ENCODE measurements around the gene ACAN.

The ACAN gene

DNA sequence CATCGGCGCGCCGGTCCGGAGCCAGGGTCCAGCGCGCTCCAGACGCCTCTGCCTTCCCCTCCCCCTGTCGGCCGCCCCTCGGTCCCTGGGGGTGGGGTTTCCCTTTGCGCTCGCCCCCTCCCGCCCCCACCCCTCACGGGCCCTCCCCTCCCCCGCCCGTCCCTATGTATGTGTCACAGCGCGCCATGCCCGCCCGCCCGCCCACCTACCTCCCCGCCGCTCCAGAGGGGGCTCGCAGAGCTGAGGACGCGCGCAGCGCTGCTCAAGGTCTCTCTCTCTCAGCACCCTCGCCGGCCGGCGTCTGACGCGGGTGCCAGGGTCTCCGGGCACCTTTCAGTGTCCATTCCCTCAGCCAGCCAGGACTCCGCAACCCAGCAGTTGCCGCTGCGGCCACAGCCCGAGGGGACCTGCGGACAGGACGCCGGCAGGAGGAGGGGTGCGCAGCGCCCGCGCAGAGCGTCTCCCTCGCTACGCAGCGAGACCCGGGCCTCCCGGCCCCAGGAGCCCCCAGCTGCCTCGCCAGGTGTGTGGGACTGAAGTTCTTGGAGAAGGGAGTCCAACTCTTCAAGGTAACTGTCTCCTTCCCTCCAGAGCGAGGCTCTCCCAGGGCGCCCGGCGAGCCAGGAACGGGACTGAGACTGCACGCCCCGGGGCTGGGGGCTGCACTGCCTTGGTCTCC is at the start of gene ACAN:
ACAN (plus strand) TSS at position 196 of the 679 bp plus-strand sequence. CDS start 32,771 bp downstream, outside the sequence.
- no peak for DNase-seq (ENCODE audit: low spot score)

GRCh38 chr15:88756521-88756920 is 46.7 kb upstream of the ACAN start:
- no peak for DNase-seq (ENCODE audit: low spot score)

- no peak for DNase-seq (ENCODE audit: low spot score)
These were observed 46.3 kb upstream of the ACAN start for GRCh38 chr15:88756921-88757320.

DNA sequence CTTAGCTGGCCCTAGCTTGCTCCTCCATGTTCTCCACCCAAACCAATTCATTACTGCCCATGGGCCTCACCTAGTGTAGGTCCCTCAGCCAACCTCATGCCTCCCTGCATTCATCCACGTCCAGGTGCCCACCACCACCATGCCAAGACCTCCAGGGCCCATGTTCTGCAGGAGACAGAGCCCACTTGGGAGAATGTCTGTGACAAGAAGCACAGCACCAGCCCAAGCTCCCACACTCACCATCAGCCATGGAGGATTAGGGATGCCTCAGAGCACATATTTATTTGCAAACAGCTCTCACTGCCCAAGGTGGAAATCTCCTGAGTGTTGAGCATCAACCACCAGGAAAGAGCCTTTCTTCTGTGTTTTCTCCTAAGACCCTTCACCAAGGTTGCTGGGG is 43.4 kb upstream of the ACAN start:
- DNase-seq (ENCODE audit: low spot score), result no peak

GRCh38 chr15:88764448-88764847 is 38.8 kb upstream of the ACAN start:
- no peak for DNase-seq (ENCODE audit: low spot score)

- no peak for DNase-seq (ENCODE audit: low spot score)
These were observed 38.0 kb upstream of the ACAN start for GRCh38 chr15:88765212-88765611.

DNA sequence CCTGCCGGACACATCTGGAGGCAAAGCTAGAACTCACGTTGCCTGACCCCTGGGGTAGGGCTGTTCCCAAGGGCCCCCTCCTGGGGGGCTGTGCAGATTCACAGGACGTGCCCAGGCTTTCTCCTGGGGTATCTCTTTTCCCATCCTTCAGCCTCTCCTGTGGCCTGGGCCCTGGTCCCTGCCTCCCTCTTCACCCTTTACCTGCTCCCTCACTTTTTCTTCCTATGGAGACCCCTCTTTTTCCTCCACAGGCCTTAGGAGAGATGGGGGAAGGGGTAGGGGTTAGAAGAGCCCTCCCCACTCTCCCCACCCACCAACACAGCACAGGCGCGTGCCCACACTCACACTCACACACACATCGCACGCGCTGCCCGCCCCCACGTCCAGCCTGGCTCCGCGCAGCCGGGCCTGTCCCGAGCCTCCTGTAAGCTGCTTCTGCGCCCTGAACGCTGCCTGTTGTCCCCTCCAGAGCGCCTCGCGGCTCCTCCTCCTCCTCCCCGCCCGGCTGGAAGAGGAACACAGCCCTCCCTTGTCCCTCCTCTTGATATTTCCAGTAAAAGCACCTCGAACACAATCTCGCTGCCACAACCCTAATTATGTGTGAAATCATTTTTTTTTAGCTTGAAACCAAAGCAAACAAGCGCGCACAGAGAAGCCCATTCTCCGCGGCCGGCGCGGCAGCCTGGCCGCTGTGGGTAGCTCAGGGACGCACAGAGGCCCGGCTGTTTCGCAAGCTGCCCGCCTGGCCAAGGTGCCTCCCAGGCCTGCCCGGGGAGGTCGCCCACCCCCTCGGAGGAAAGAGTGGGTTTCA is 33.9 kb upstream of the ACAN start:
- peak; percentile 76 for DNase-seq (ENCODE audit: low spot score)

DNA sequence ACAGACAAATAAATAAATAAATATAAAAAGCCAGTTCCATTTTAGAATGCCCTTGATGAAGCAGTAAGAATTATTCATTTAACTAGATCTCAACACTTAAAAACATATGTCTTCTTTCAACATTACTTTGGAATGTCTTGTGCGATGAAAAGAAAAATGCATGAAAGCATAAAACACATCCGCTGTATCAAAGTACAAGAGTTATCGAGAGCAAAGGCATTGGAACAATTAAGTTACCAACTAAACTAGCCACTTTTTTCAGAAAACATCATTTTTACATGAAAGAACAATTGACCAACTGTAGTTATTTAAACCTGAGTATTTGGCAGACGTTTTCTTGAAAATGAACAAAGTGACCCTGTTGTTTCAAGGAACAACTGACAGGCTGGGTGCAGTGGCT is 27.5 kb upstream of the ACAN start:
- DNase-seq (ENCODE audit: low spot score), result no peak

DNA sequence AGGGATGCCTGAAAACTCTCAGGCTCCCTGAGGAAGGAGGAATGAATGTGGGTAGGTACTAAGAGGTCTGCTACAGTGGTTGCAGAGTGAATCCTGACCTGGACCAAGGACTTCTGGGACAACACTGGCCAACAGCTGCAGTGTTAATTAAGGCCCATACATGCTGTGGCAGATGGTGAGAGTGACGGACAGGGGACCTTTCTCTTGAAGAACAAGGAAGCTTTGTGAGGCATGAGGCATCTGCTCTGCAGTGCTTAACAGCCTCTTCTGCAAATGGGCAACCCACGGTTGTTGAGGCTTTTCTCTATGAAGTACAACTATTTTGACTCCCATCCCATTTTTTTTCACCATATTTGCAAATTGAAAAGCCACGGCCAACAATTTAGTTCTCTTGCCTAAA is 26.6 kb upstream of the ACAN start:
- DNase-seq (ENCODE audit: low spot score), result no peak

GRCh38 chr15:88779944-88780343 is 23.3 kb upstream of the ACAN start:
- DNase-seq (ENCODE audit: low spot score), result no peak

GRCh38 chr15:88782465-88782864 is 20.8 kb upstream of the ACAN start:
- DNase-seq (ENCODE audit: low spot score), result no peak

GRCh38 chr15:88785217-88785616 is 18.0 kb upstream of the ACAN start:
- DNase-seq (ENCODE audit: low spot score), result no peak

DNA sequence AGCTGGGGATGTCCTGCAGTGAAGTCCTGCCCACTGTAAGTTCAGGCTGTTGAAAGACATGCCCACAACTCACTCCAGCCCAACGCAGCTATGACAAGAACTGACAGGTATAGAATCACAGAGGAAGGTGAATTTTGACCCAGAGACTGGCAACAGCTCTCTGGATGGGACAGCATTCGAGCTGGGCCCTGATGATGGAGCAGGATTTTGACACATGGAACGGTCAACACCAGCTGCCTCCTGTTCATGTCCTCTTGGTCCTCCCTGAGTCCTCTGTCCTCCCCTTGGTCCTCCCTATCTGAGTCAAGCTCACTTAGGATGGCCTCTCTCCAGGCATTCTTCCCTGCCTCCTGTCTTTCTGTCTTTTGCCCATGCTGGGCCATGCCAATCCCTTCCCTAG is 15.2 kb upstream of the ACAN start:
- no peak for DNase-seq (ENCODE audit: low spot score)

DNA sequence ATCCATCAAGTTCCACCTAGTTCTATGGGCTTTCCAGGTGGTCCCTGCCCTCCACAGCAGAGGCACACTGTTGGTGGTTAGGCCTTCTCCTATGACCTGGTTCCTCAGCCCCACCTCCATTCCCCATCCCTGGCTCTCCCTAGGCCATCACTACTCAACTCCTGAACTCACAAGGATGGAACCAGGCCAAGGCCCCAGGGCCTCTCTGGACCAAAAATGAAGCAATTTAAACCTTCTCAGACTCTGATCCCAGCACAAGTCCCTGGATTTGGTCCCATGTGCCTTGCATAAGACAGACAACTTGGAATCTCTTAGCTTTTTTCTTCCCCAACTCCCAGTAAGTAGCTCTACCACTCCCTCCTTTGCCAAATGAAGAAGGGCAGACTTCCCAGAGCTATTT is 14.4 kb upstream of the ACAN start:
- DNase-seq (ENCODE audit: low spot score), result no peak

- no peak for DNase-seq (ENCODE audit: low spot score)
These were observed 12.8 kb upstream of the ACAN start for GRCh38 chr15:88790486-88790885.

GRCh38 chr15:88791637-88792036 is 11.6 kb upstream of the ACAN start:
- DNase-seq (ENCODE audit: low spot score), result peak; percentile 92

- DNase-seq (ENCODE audit: low spot score), result peak; percentile 63
These were observed 10.6 kb upstream of the ACAN start for GRCh38 chr15:88792342-88793282.

- no peak for DNase-seq (ENCODE audit: low spot score)
These were observed 9.2 kb upstream of the ACAN start for GRCh38 chr15:88794001-88794400.

GRCh38 chr15:88797663-88798339 is 5.4 kb upstream of the ACAN start:
- DNase-seq (ENCODE audit: low spot score), result no peak

DNA sequence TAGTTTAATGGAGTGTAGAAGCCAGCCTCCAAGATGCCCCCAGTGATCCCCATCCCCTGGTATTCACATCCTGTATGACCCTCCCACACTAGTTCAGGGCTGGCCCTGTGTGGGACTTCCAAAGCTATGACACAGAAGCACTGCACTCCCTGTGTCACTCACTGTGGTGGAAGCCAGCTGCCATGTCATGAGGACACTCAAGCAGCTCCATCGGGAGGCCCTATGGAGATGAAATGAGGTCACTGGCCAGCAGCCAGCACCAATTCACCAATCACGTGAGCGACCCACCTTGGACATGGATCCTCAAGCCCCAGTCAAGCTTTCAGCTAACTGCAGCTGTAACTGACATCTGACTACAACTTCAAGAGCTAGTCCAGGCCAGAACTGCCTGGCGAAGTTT is 3.9 kb upstream of the ACAN start:
- DNase-seq (ENCODE audit: low spot score), result no peak

DNA sequence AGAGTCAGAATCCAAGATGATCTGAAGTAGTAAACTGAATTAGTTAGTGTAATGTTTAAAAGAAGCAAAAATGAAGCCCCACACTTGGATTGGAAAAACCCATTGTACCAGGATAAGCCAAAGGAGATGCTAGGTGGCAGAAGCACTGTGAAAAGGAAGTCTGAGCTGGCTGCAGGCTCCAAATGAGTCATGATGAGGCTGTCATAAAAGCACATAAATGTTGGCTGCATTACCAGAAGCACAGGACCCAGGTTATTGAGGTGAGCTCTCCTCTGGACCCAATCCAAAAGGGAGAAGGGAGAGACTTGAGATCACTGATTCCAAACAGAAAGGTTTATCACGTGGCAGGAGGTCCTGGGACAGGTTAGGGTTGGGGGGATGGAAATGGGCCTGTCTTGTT is 3.2 kb upstream of the ACAN start:
- DNase-seq (ENCODE audit: low spot score), result no peak

DNA sequence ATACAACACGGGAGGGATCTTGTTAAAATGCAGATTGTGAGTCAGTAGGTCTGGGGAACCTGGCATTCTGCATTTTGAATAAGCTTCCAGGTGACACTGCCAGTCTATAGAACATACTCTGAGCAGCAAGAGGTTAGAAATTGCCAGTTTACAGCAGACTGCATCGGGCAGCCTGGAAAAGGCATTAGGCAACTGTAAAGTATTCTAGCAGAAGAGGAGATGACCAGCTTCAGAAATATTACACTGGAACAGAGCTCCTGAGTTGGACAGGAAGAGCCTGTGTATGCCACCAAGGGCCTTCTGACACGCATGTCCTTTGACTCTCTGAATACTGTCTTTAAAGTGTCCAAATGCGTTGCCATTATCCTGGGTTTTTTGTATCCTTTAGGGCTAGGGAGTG is 2.5 kb upstream of the ACAN start:
- no peak for DNase-seq (ENCODE audit: low spot score)

Data from COLO829 (cell line).